NT2/D1 (cell line): Measurements from ENCODE around the gene TMEM63B.
A peak's percentile ranks its signal among the peaks of the same experiment; 100 is the strongest.

Source experiments
- DNase-seq: peaks from one replicate; pipeline ENCODE4 v3.0.0-alpha.2; 2011; ENCODE audit warnings: low read depth, low spot score
- H3K27me3 ChIP-seq: 2 replicates; pipeline ENCODE4 v1.6.0; 2011; ENCODE audit warnings: mild to moderate bottlenecking; ENCODE audit not compliant: insufficient read length, insufficient read depth
- H3K36me3 ChIP-seq: 2 replicates; pipeline ENCODE4 v1.6.1; 2011; ENCODE audit warnings: mild to moderate bottlenecking, low read length, mixed read lengths; ENCODE audit not compliant: insufficient read depth, insufficient read length
- H3K4me1 ChIP-seq: 2 replicates; pipeline ENCODE4 v1.5.1; 2011; ENCODE audit not compliant: insufficient read depth, insufficient read length
- H3K4me3 ChIP-seq: 2 replicates; pipeline ENCODE4 v1.5.1; 2011; ENCODE audit warnings: low read depth; ENCODE audit not compliant: insufficient read length
- H3K9ac ChIP-seq: 2 replicates; pipeline ENCODE4 v1.6.0; 2011; ENCODE audit warnings: low read depth; ENCODE audit not compliant: insufficient read length
- H3K9me3 ChIP-seq: 2 replicates; pipeline ENCODE4 v1.5.1; 2011; ENCODE audit warnings: mild to moderate bottlenecking, low read length; ENCODE audit not compliant: insufficient read depth
- SUZ12 ChIP-seq: IDR thresholded peaks from 2 replicates; pipeline ENCODE4 v1.6.1; 2011; ENCODE audit not compliant: insufficient read length, insufficient read depth; ENCODE audit errors: extremely low read depth
- YY1 ChIP-seq: IDR thresholded peaks from 2 replicates; pipeline ENCODE4 v1.6.1; 2011; ENCODE audit not compliant: insufficient read length, insufficient read depth
- ZNF274 ChIP-seq: IDR thresholded peaks from 2 replicates; pipeline ENCODE4 v1.6.1; 2011; ENCODE audit warnings: mild to moderate bottlenecking, low read depth, low read length

TMEM63B gene

DNA sequence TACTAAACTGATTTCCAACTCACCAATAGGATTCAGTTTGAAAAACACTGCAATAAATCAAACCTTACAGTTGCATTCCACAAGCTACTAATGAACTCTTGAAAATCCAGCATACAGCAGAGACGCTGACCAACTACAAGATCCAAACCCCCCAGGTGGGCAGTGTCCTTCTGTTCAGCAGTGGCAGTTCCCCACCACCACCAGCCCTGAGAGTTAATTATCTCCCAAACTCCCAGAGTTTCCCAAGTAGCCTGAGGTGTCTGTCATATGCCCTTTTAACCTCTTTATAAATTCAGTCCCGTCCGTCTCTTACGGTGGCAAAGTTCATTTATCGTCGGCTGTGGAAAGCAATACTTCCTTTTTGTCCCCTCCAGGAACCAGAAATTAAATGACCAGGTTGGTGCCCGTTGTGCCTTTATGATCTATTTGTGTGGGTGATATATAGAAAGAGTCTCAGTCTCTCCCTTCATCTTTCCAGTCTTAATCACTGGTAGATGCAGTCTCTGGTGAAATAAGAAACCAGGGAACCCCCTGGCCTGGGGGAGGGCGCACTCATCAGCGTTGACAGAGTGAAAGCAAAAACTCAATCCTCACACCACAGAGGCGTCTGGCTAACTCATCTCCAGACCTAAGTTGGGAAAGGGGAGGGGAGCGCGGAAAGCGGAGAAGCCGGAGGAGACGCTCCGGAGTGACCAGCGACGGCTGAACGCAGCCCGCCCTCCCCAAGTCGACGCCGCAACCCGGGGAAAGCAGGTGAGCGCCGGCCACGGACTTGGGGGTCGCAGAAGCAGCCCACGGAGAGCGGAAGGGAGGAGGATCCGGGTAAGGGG is 819 bp upstream of the TMEM63B start:
- no peaks in the 10 kb centered on the region for H3K9me3 ChIP-seq
- peaks cover 6% of the 10 kb centered on the region for H3K4me1 ChIP-seq
- no peak for DNase-seq
- peak overlapping the region; percentile 68 for H3K4me3 ChIP-seq
- no peak for TF ChIP-seq SUZ12
- peaks cover 16% of the 10 kb centered on the region for H3K36me3 ChIP-seq
- H3K9ac ChIP-seq = peak overlapping the region; percentile 91
- H3K27me3 ChIP-seq = peaks cover 11% of the 10 kb centered on the region

DNA sequence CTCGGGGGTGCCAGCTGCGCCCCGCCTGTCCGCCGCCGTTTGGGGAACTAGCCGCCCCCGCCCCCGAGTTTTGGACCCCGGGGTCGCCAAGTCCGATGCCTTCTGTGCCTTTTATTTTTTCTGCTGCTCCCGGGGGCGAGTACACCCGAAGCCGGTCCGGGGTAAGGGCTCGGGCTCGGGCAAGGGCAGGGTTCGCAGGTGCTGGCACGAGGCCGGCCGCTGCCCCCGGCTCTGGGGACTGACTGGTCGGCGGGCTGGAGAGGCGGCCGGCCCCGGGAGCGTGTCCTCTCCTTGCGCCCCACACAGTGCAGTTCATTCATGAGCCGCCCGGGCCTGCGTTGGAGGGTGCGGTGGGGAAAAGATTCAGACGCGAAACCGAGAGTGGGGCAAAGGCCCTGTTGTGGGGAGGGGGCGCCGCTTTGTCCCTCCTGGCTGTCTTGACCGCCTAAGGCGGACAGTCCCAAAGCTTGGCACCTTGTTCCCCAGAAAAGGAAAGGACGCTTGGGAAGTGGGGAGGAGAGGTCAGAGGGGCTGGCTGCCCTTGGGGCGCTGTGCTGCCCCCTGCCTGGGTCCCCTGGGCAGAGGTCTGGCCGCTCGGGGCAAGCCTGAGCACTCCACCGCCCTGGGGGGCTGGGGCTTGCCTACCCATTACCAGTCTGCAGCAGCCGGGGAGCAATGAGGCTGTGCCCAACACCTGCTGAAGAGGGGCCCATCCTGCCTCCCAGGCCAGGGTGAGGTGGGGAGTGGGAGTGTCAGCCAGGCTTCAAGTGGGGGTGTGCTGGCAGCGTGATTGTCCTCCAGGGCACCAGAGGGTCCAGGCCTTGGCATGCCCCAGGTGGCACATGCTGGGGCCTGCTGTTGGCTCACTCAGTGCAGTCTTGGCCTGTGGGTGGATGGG is 915 bp downstream of the TMEM63B start:
- Histone ChIP-seq H3K9ac (peak overlapping the region; percentile 79), H3K36me3 (peaks cover 14% of the 10 kb centered on the region), H3K4me3 (peak overlapping the region; percentile 57), H3K27me3 (peaks cover 11% of the 10 kb centered on the region), H3K4me1 (peaks cover 10% of the 10 kb centered on the region), H3K9me3 (no peaks in the 10 kb centered on the region)
- TF ChIP-seq YY1 (no peak), SUZ12 (no peak), ZNF274 (no peak)
- DNase-seq = no peak

DNA sequence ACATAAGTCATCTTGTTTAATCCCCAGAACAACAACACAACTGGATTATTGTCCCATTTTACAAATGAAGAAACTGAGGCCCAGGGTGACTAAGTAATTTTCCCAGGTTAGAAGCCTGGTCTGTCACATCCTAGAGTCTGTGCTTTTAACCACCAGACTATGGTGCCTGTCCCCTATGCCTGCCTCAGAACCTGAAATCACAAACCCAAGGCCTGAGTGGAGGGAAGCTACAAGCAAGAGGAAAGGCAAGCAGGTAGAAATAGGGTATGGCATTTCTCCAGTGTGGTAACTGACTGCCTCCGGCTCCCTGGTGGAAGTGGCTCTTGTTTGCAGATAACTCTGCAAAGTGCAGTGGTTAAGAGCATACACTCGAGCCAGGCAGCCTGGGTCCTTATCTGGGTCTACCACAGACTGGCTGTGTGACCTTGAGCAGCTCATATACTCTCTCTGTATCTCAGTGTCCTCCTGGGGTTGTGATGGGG is 2.5 kb downstream of the TMEM63B start:
- DNase-seq = no peak
- H3K27me3 ChIP-seq = peaks cover 11% of the 10 kb centered on the region
- H3K4me1 ChIP-seq = peaks cover 13% of the 10 kb centered on the region
- TF ChIP-seq YY1 (no peak), SUZ12 (no peak), ZNF274 (no peak)
- no peaks in the 10 kb centered on the region for H3K9me3 ChIP-seq
- H3K36me3 ChIP-seq = peaks cover 10% of the 10 kb centered on the region
- no peak overlapping the region for H3K9ac ChIP-seq
- H3K4me3 ChIP-seq = no peak overlapping the region

DNA sequence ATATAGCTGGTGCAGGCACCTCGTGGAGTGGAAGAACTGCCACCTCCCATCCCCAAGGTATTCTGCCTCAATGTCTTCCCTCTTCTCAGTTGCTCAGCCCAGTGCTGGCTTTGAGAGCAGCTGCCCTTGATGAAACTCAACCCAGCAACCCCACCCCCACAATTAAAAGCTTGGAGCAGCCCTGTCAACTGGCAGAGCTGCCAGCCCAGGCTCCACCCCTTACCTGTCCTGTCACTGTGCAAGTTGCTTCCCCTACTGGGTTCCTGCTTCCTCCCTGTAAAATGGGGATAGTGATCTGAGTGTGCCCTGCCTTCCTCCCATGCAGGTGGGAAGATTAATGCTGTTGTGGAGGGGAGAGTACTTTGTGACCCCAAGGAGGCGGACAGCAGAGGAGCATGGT is 4.5 kb downstream of the TMEM63B start:
- H3K9me3 ChIP-seq = no peaks in the 10 kb centered on the region
- H3K27me3 ChIP-seq = peaks cover 11% of the 10 kb centered on the region
- H3K9ac ChIP-seq = no peak overlapping the region
- no peak overlapping the region for H3K4me3 ChIP-seq
- no peak for DNase-seq
- H3K36me3 ChIP-seq = peaks cover 12% of the 10 kb centered on the region
- H3K4me1 ChIP-seq = peaks cover 15% of the 10 kb centered on the region
- no peak for TF ChIP-seq ZNF274
- TF ChIP-seq YY1 = no peak
- no peak for TF ChIP-seq SUZ12

DNA sequence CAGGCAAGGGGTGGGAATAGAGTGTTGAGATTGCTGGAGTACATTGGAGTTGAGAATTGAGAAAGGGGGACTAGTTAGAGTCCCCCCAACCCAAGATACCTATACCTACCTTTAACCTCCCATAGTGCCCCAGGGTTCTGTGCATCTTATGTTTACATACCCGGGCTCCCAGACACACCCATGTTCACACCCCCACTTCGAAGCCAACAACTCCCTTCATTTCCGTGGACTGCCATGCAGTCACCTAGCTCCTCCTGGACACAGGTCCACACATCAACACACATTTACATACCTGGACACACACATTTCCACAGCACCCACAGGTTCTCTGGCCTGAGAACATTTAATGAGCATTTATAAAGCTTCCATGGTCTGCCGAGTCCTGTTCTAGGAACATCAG is 5.1 kb downstream of the TMEM63B start:
- Histone ChIP-seq H3K4me1 (peaks cover 15% of the 10 kb centered on the region), H3K27me3 (peaks cover 11% of the 10 kb centered on the region), H3K9ac (peak overlapping the region; percentile 42), H3K36me3 (peaks cover 18% of the 10 kb centered on the region), H3K4me3 (no peak overlapping the region), H3K9me3 (no peaks in the 10 kb centered on the region)
- TF ChIP-seq SUZ12 (no peak), ZNF274 (no peak), YY1 (no peak)
- no peak for DNase-seq

DNA sequence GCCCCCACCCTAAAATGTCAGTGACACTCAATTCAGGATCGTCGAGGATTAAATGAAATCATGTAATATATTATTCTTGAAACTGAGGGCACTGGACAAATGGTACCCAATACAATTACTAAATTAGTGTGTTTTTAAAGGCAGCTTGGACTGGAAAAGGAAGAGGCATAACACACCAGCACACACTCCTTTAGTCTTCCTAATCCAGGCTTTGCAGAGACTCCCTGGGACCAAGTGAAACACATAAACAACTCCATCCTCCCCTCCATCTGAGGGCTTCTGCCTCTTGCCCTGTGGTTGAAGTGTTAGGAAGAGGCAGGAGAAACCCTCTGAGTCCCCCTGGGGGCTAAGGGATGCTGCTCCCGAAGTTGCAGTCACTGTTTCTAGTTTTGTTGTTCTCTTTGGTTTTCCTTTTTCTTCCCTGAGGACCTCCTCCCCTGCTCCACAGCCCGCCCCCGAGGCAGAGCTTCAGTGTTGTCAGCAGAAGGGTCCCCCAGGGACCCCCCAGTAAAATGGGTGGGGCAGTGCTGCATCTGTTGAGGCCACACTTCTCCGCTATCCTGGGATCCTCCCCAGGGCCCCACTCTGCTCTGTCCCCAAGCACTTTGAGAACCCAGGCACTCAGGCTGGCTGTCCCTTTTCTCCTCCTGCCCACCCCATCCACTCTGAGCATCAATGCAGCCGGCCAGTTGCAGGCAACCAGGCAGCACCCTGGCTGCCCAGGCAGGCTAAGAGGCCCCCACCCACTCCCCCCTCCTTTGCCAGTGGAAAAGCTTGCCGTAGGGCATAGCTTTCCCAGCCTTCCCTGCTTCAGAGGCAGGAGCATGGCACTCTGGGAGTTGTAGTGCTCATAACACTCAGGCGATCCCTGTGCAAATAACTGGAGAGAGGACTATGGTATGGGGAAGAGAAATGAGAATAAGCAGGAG is 5.9 kb downstream of the TMEM63B start:
- Histone ChIP-seq H3K9me3 (no peaks in the 10 kb centered on the region), H3K27me3 (peaks cover 6% of the 10 kb centered on the region), H3K36me3 (peaks cover 18% of the 10 kb centered on the region), H3K4me1 (peaks cover 14% of the 10 kb centered on the region), H3K9ac (peak overlapping the region; percentile 42), H3K4me3 (no peak overlapping the region)
- DNase-seq = no peak
- TF ChIP-seq ZNF274 = no peak
- no peak for TF ChIP-seq SUZ12
- TF ChIP-seq YY1 = no peak
